HepG2 (cell line): Measurements from ENCODE around the gene ART3. TPM values are rescaled to one million over a fixed set of nuclear protein-coding genes. Genes with fewer than 3 reads are reported as not detected.

Source experiments
- ATAC-seq: fragments of 200-7000 bp; cut with Tn5 transposase; 3 replicates; pipeline ENCODE4 v1.9.1; 2020; ENCODE audit warnings: mild to moderate bottlenecking, moderate library complexity
- BruUV-seq: library from RNA; stranded (reverse); fragments of 400-500 nt; replicated peaks from 2 replicates; lab custom pipeline; 2021; lab: Mats Ljungman, UMichigan
- CTCF ChIA-PET: fragments of 300-600 bp; formaldehyde crosslinking; extraction: SDS; loops from one replicate; lab custom pipeline; 2021; ENCODE audit warnings: low total read pairs, inconsistent platforms, low intra/inter-chr PET ratio; lab: Yijun Ruan, JAX
- POLR2A ChIA-PET: fragments of 350-600 bp; sonication (Branson Sonifier 250); formaldehyde crosslinking; loops from one replicate; lab custom pipeline; 2020; ENCODE audit warnings: antibody characterized with exemption, inconsistent platforms; lab: Yijun Ruan, JAX
- DNase-seq: peaks from one replicate; pipeline ENCODE4 v3.0.0-alpha.2; 2015; ENCODE audit warnings: low spot score
- FAIRE-seq: peaks from 3 replicates; lab custom pipeline; 2011; peaks lifted over from hg19 to GRCh38; lab: Jason Lieb, UNC
- H2AFZ ChIP-seq: one replicate; pipeline ENCODE4 v1.6.1; 2011; ENCODE audit warnings: low read length, inconsistent platforms
- H3K27ac ChIP-seq: fragments of 300-600 bp; 3 replicates; pipeline ENCODE4 v1.8.0; 2011; ENCODE audit warnings: mixed run types, mild to moderate bottlenecking, mixed read lengths, low read length, inconsistent platforms; ENCODE audit not compliant: insufficient read depth; ENCODE audit errors: extremely low read length
- H3K27me3 ChIP-seq, 2 experiments: fragments of 200-600 bp in 1 of 2; 2 replicates in 1 of 2; 3 replicates in 1 of 2; pipeline versions ENCODE4 v1.6.0 to v1.8.0; 2011; ENCODE audit warnings: low read length in 2 of 2, mild to moderate bottlenecking in 2 of 2, moderate library complexity in 2 of 2, inconsistent platforms in 1 of 2; ENCODE audit not compliant: insufficient read depth in 2 of 2, control insufficient read depth in 1 of 2
- H3K36me3 ChIP-seq, 2 experiments: fragments of 200-600 bp in 1 of 2; replicated peaks in 1 of 2; 2 replicates in 1 of 2; 3 replicates in 1 of 2; pipeline versions ENCODE4 v1.5.1 to v1.8.0; 2011; ENCODE audit warnings: low read length in 2 of 2, inconsistent platforms in 1 of 2; ENCODE audit not compliant: insufficient read depth in 2 of 2, control insufficient read depth in 1 of 2
- H3K4me1 ChIP-seq: 2 replicates; pipeline ENCODE4 v1.5.1; 2012; ENCODE audit warnings: low read length, inconsistent platforms; ENCODE audit not compliant: insufficient read depth
- H3K4me2 ChIP-seq: 2 replicates; pipeline ENCODE4 v1.6.0; 2011; ENCODE audit warnings: low read depth, low read length, inconsistent platforms
- H3K4me3 ChIP-seq, 3 experiments: fragments of 200-600 bp in 1 of 3; sonication (generic), shearing (Covaris generic) in 1 of 3; replicated peaks in 1 of 3; 2 replicates each; pipeline ENCODE4 v1.5.1; 2011 to 2016; ENCODE audit warnings: low read length in 3 of 3, inconsistent platforms in 2 of 3, low read depth in 2 of 3, mild to moderate bottlenecking in 2 of 3, control low read depth in 1 of 3, mixed read lengths in 1 of 3; ENCODE audit not compliant: insufficient read depth in 1 of 3
- H3K79me2 ChIP-seq: one replicate; pipeline ENCODE4 v1.6.1; 2011; ENCODE audit warnings: low read length, inconsistent platforms; ENCODE audit not compliant: insufficient read depth
- H3K9ac ChIP-seq: 2 replicates; pipeline ENCODE4 v1.6.0; 2011; ENCODE audit warnings: mild to moderate bottlenecking, low read depth, low read length, inconsistent platforms; ENCODE audit not compliant: insufficient read depth
- H3K9me3 ChIP-seq: 2 replicates; pipeline ENCODE4 v1.5.1; 2012; ENCODE audit warnings: mild to moderate bottlenecking, low read length
- H4K20me1 ChIP-seq: 2 replicates; pipeline ENCODE4 v1.6.0; 2011; ENCODE audit warnings: inconsistent platforms, mild to moderate bottlenecking, low read length, moderate library complexity; ENCODE audit not compliant: insufficient read depth
- CEBPB ChIP-seq: IDR thresholded peaks from 2 replicates; pipeline ENCODE4 v1.6.1; 2011; ENCODE audit warnings: low read depth, low read length, improper control_type of control experiment, borderline replicate concordance
- FOXP4 ChIP-seq: sonication (generic); formaldehyde crosslinking; IDR thresholded peaks from 2 replicates; pipeline ENCODE4 v1.4.0; 2020; ENCODE audit warnings: missing genetic modification reagents
- HES4 ChIP-seq: sonication (generic); formaldehyde crosslinking; IDR thresholded peaks from 2 replicates; pipeline ENCODE4 v1.9.0; 2021; ENCODE audit warnings: mild to moderate bottlenecking, missing genetic modification reagents, borderline replicate concordance
- PLSCR1 ChIP-seq: sonication (generic); formaldehyde crosslinking; IDR thresholded peaks from 2 replicates; pipeline ENCODE4 v1.5.0; 2020; ENCODE audit warnings: missing genetic modification reagents, mild to moderate bottlenecking, borderline replicate concordance
- ZBTB39 ChIP-seq: sonication (generic); formaldehyde crosslinking; IDR thresholded peaks from 2 replicates; pipeline ENCODE4 v1.5.0; 2020; ENCODE audit warnings: missing genetic modification reagents
- ZNF383 ChIP-seq: sonication (generic); formaldehyde crosslinking; IDR thresholded peaks from 2 replicates; pipeline ENCODE4 v1.4.0; 2020; ENCODE audit warnings: missing genetic modification reagents, mild to moderate bottlenecking, borderline replicate concordance
- ZNF678 ChIP-seq: sonication (generic); formaldehyde crosslinking; IDR thresholded peaks from 2 replicates; pipeline ENCODE4 v1.4.0; 2020; ENCODE audit warnings: mild to moderate bottlenecking, missing genetic modification reagents
- ZNF766 ChIP-seq: sonication (generic); formaldehyde crosslinking; IDR thresholded peaks from 2 replicates; pipeline ENCODE4 v1.5.0; 2020; ENCODE audit warnings: missing genetic modification reagents, borderline replicate concordance
- ZSCAN5A ChIP-seq: sonication (generic); formaldehyde crosslinking; IDR thresholded peaks from 2 replicates; pipeline ENCODE4 v1.8.0; 2022; ENCODE audit warnings: mild to moderate bottlenecking, missing genetic modification reagents, borderline replicate concordance
- WGBS: methylation state at CpG from one replicate; pipeline ENCODE4 v1.1.6; 2017; ENCODE audit warnings: low lambda C conversion rate; 5-methylcytosine and 5-hydroxymethylcytosine counted together
- in situ Hi-C: cut with HindIII; loops from 2 replicates; pipeline ENCODE4 v1.10.0; 2017; ENCODE audit warnings: low pct_unique_long_range_greater_than_20kb; ENCODE audit not compliant: extremely low pct_ligation_motif_present
- intact Hi-C: fragments of 100-400 bp; cut with micrococcal nuclease; formaldehyde crosslinking; loops from one replicate; pipeline ENCODE4 v1.10.0; 2022; ENCODE audit not compliant: unreplicated experiment
- polyA plus RNA-seq, 8 experiments: library from polyadenylated mRNA; depleted of rRNA in 3 of 8; stranded (reverse) in 7 of 8; unstranded in 1 of 8; fragments of >200 nt; fragmentation: Illumina TruSeq in 4 of 8; extraction: Trizol in 4 of 8; gene quantifications; 2 replicates each; pipeline versions ENCODE4 v1.2.1 to v1.2.3, GENCODE V29; 2011 to 2016; ENCODE audit warnings: low read depth in 4 of 8, missing spikeins in 1 of 8, mixed read lengths in 1 of 8; ENCODE audit not compliant: insufficient read depth in 1 of 8
- total RNA-seq, 5 experiments: library from RNA; depleted of rRNA; stranded (reverse); fragments of >200 nt; fragmentation: Illumina TruSeq; extraction: Trizol; gene quantifications; 2 replicates each; pipeline ENCODE4 v1.2.3, GENCODE V29; 2016; ENCODE audit warnings: low read depth in 1 of 5

The ART3 gene
- total and polyA plus RNA-seq, 2 of the 13 experiments (the other 11 are each of a cell fraction or from before 2014, with no cell fraction given) = not detected

GRCh38 chr4:76090241-76090691 lies 15.8 kb downstream of the ART3 start:
- H3K79me2 ChIP-seq = no peaks in the 10 kb centered on the region
- H3K4me3 ChIP-seq = no peak overlapping the region
- no peak overlapping the region for H3K9ac ChIP-seq
- no peaks in the 10 kb centered on the region for H3K36me3 ChIP-seq
- H3K27me3 ChIP-seq = no peaks in the 10 kb centered on the region
- peak overlapping the region; percentile 20; the same call in 1 of the 2 replicates for H3K4me2 ChIP-seq
- DNase-seq (peak; percentile 13), ATAC-seq (no peak), FAIRE-seq (no peak)
- H3K27ac ChIP-seq = no peak overlapping the region
- no peaks in the 10 kb centered on the region for H4K20me1 ChIP-seq
- POLR2A ChIA-PET = no interaction called here
- no peaks in the 10 kb centered on the region for H3K9me3 ChIP-seq
- 21% methylated on average over 7 of the region's 7 CpGs for WGBS
- CTCF ChIA-PET = no interaction called here
- BruUV-seq = no TSS peak
- intact Hi-C loops (no loop called here), in situ Hi-C loops (no loop called here)
- peaks cover 13% of the 10 kb centered on the region for H3K4me1 ChIP-seq
- TF ChIP-seq CEBPB = peak; percentile 56; the same call in 1 of the 2 replicates
- no peak for TF ChIP-seq ZNF383 (CRISPR knock-in tag)
- no peak overlapping the region for H2AFZ ChIP-seq

- in situ Hi-C loops (no loop called here), intact Hi-C loops (no loop called here)
- no peaks in the 10 kb centered on the region for H3K9me3 ChIP-seq
- peaks cover 13% of the 10 kb centered on the region for H3K4me1 ChIP-seq
- DNase-seq = no peak
- WGBS = 38% methylated on average over 2 of the region's 2 CpGs
- ATAC-seq = no peak
- no peaks in the 10 kb centered on the region for H3K27me3 ChIP-seq
- H3K79me2 ChIP-seq = no peaks in the 10 kb centered on the region
- no peak overlapping the region for H3K4me2 ChIP-seq
- CTCF ChIA-PET = no interaction called here
- no peak overlapping the region for H3K4me3 ChIP-seq
- H3K9ac ChIP-seq = no peak overlapping the region
- FAIRE-seq = no peak
- no peaks in the 10 kb centered on the region for H3K36me3 ChIP-seq
- H2AFZ ChIP-seq = no peak overlapping the region
- H3K27ac ChIP-seq = no peak overlapping the region
- BruUV-seq = no TSS peak
- POLR2A ChIA-PET = no interaction called here
- no peaks in the 10 kb centered on the region for H4K20me1 ChIP-seq
- TF ChIP-seq ZBTB39 (CRISPR knock-in tag) (no peak), ZSCAN5A (no peak), ZNF678 (CRISPR knock-in tag) (no peak), FOXP4 (CRISPR knock-in tag) (no peak), PLSCR1 (CRISPR knock-in tag) (no peak), HES4 (CRISPR knock-in tag) (no peak), ZNF766 (no peak)
Observed at GRCh38 chr4:76091052-76091451, 16.5 kb downstream of the ART3 start.
